Measurements from ENCODE around the gene ZNF512B.

DNA sequence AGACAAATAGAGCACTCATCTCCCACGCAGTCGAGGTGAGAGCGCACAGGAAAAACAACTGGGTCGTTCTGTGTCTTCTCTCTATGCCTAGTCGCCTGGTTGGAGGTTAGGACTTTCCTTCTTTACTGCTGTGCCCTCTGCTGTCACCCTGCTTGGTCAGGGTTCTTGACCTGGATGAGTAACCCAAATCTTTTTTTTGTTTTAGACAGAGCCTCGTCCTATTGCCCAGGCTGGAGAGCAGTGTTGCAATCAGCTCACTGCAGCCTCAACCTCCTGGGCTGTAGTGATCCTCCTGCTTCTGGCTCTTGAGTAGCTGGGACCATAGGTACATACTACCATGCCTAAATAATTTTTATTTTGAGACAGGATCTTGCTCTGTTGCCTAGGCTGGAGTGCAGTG is 35.7 kb upstream of the ZNF512B start:
- TF ChIP-seq POLR2A (IDR thresholded peaks at IDR 0.05; ENCODE audit: low read depth, low read length) = no peak
- TF ChIP-seq POLR2AphosphoS5 (IDR thresholded peaks at IDR 0.05; ENCODE audit: low read depth, low read length) = no peak

Measured in GM12892 (cell line).